GM12891 (cell line): ENCODE data around the gene YBX2.

ENCODE experiments used
- POLR2A ChIP-seq: IDR thresholded peaks from 2 replicates; pipeline ENCODE4 v1.6.1; 2011; ENCODE audit warnings: low read depth, low read length, control low read depth
- POLR2AphosphoS5 ChIP-seq: IDR thresholded peaks from 2 replicates; pipeline ENCODE4 v1.6.1; 2011; ENCODE audit warnings: low read depth, low read length, control low read depth

DNA sequence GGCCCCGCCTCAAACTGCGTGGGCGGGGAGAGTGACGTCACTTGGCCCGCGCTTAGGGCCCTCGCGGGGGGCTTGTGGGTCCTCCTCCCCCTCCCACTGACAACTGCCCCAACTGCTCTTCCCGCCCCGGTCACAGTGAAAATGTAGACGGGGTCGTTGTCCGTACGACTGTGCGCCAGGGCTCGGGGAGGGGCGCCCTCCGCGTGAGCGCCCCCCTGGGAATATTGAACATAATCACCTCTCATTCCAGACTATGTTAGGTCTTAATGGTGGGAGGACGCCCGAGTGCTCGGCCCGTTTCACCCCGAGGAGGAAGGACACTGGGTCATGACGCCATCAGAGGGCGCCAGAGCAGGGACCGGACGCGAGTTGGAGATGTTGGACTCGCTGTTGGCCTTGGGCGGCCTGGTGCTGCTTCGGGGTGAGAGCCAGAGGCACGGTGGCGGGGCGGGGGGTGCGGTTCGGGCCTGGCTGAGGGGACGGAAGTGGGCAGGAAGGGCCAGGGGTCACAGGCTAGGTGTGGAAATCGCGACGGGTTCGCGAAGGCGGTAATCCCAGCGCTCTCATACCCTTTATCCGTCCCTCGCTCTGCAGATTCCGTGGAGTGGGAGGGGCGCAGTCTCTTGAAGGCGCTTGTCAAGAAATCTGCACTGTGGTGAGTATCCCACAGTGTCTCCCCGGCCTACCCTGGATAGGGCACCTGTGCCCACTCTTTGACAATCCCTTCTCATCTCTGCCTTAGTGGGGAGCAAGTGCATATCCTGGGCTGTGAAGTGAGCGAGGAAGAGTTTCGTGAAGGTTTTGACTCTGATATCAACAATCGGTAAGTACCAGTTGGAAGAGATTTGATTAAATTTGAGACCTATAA lies 42.0 kb downstream of the YBX2 start, which contains the start of gene ELP5:
- TF ChIP-seq POLR2A (peak; percentile 91), POLR2AphosphoS5 (peak; percentile 65)
